Esophagus muscularis mucosa (tissue), 3 donors: Measurements from ENCODE around the gene INPP5A.

Source experiments
- POLR2A ChIP-seq: fragments of 450-650 bp; IDR thresholded peaks from one replicate; pipeline ENCODE4 v1.6.1; 2017; ENCODE audit warnings: antibody characterized with exemption, moderate library complexity, mild to moderate bottlenecking, low read depth
- POLR2AphosphoS5 ChIP-seq, 2 donors: sonication (generic); formaldehyde crosslinking; IDR thresholded peaks; one replicate each; pipeline ENCODE4 v1.6.1; 2017; ENCODE audit warnings: antibody characterized with exemption in 2 of 2
- TF ChIP-seq, protein P1 (sequence below), 3 experiments: fragments of 200-600 bp in 2 of 3; fragments of 450-650 bp in 1 of 3; sonication (generic) in 2 of 3; IDR thresholded peaks; one replicate each; pipeline ENCODE4 v1.5.1; 2017 to 2019; ENCODE audit warnings: antibody characterized with exemption in 3 of 3, mild to moderate bottlenecking in 2 of 3, moderate library complexity in 1 of 3

DNA sequence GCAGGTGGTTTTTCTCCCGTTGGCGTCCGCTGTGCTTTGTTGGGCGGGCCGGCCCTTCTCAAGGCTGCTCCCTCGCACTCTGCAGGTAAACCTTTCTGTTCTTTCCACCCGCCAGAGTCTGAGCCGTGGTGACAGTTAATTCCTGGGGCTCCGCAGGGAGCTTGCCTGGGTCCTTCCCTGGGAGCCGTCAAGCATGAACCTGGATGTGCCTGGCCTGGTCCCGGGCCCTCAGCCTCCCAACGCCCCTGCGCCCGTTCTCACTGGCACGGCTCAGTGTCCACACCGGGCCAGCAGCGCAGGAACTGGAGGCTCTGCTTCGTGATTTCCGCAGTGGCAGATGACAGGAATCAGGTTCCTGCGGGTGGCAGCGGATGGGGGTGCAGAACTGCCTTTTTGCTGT, 259.3 kb downstream of the INPP5A start:
- TF ChIP-seq, protein P1, sequence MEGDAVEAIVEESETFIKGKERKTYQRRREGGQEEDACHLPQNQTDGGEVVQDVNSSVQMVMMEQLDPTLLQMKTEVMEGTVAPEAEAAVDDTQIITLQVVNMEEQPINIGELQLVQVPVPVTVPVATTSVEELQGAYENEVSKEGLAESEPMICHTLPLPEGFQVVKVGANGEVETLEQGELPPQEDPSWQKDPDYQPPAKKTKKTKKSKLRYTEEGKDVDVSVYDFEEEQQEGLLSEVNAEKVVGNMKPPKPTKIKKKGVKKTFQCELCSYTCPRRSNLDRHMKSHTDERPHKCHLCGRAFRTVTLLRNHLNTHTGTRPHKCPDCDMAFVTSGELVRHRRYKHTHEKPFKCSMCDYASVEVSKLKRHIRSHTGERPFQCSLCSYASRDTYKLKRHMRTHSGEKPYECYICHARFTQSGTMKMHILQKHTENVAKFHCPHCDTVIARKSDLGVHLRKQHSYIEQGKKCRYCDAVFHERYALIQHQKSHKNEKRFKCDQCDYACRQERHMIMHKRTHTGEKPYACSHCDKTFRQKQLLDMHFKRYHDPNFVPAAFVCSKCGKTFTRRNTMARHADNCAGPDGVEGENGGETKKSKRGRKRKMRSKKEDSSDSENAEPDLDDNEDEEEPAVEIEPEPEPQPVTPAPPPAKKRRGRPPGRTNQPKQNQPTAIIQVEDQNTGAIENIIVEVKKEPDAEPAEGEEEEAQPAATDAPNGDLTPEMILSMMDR (IDR thresholded peaks at IDR 0.05) = no peak
- TF ChIP-seq POLR2A (no peak), POLR2AphosphoS5 (IDR thresholded peaks at IDR 0.05) (no peak)
